Stimulated activated memory B cell treated with anti-CD40 and anti-IgM and Interleukin-4, amounts not matched to agents 10 μg/mL and 1 μg/mL and 100 μg/mL, for 72 hours (primary cell): ENCODE measurements around the gene NCR2.

Experiments
- ATAC-seq: fragments of 150-1000 bp; cut with Tn5 transposase; 2 replicates; pipeline ENCODE4 v1.10.0; 2021
- H3K27ac Mint-ChIP-seq: one replicate; pipeline ENCODE4 v1.8.0; 2022; ENCODE audit warnings: mild to moderate bottlenecking, mixed read lengths
- H3K27me3 Mint-ChIP-seq: one replicate; pipeline ENCODE4 v1.8.0; 2022; ENCODE audit warnings: mixed read lengths
- H3K36me3 Mint-ChIP-seq: one replicate; pipeline ENCODE4 v1.8.0; 2022; ENCODE audit warnings: mixed read lengths
- H3K4me1 Mint-ChIP-seq: one replicate; pipeline ENCODE4 v1.8.0; 2022; ENCODE audit warnings: mixed read lengths
- H3K4me3 Mint-ChIP-seq: one replicate; pipeline ENCODE4 v1.8.0; 2022; ENCODE audit warnings: mild to moderate bottlenecking, moderate library complexity, mixed read lengths
- H3K9me3 Mint-ChIP-seq: one replicate; pipeline ENCODE4 v1.8.0; 2022; ENCODE audit warnings: mixed read lengths

The NCR2 gene

GRCh38 chr6:41386594-41386993, 51.2 kb downstream of the NCR2 start:
- H3K4me1 Mint-ChIP-seq = no peaks in the 10 kb centered on the region
- H3K9me3 Mint-ChIP-seq = peaks cover 3% of the 10 kb centered on the region
- no peak for ATAC-seq
- no peaks in the 10 kb centered on the region for H3K36me3 Mint-ChIP-seq
- no peak overlapping the region for H3K27ac Mint-ChIP-seq
- peaks cover 37% of the 10 kb centered on the region for H3K27me3 Mint-ChIP-seq
- H3K4me3 Mint-ChIP-seq = no peak overlapping the region

GRCh38 chr6:41392246-41392645, 56.8 kb downstream of the NCR2 start:
- no peak overlapping the region for H3K27ac Mint-ChIP-seq
- peaks cover 6% of the 10 kb centered on the region for H3K36me3 Mint-ChIP-seq
- H3K4me1 Mint-ChIP-seq = no peaks in the 10 kb centered on the region
- ATAC-seq = no peak
- no peak overlapping the region for H3K4me3 Mint-ChIP-seq
- H3K9me3 Mint-ChIP-seq = peaks cover 15% of the 10 kb centered on the region
- peaks cover 43% of the 10 kb centered on the region for H3K27me3 Mint-ChIP-seq

GRCh38 chr6:41396335-41396734, 60.9 kb downstream of the NCR2 start:
- Mint-ChIP-seq H3K27me3 (peaks cover 59% of the 10 kb centered on the region), H3K4me3 (no peak overlapping the region), H3K4me1 (no peaks in the 10 kb centered on the region), H3K36me3 (peaks cover 6% of the 10 kb centered on the region), H3K9me3 (peaks cover 12% of the 10 kb centered on the region), H3K27ac (no peak overlapping the region)
- no peak for ATAC-seq

GRCh38 chr6:41399424-41399823, 64.0 kb downstream of the NCR2 start:
- no peak overlapping the region for H3K4me3 Mint-ChIP-seq
- no peak for ATAC-seq
- H3K27ac Mint-ChIP-seq = no peak overlapping the region
- no peaks in the 10 kb centered on the region for H3K4me1 Mint-ChIP-seq
- H3K27me3 Mint-ChIP-seq = peaks cover 66% of the 10 kb centered on the region
- H3K9me3 Mint-ChIP-seq = peaks cover 18% of the 10 kb centered on the region
- H3K36me3 Mint-ChIP-seq = peaks cover 4% of the 10 kb centered on the region
